ENCODE results near the gene WNT7A.

WNT7A gene

GRCh38 chr3:13829311-13829710 is 50.6 kb downstream of the WNT7A start:
- 76% methylated on average over 9 of the region's 11 CpGs for WGBS
- H4K8ac ChIP-seq (ENCODE audit: low read length): no peak overlapping the region
- no peak for DNase-seq

GRCh38 chr3:13828501-13829265 is 51.2 kb downstream of the WNT7A start:
- no peak overlapping the region for H3K27ac ChIP-seq (ENCODE audit: low read length, poor library complexity, severe bottlenecking)
- H3K14ac ChIP-seq (ENCODE audit: low read length in 2 of 2): no peak overlapping the region
- H4K91ac ChIP-seq (ENCODE audit: low read length): no peak overlapping the region
- DNase-seq: no peak
- no peak overlapping the region for H2BK5ac ChIP-seq (ENCODE audit: low read depth, low read length, poor library complexity, severe bottlenecking)
- no peak overlapping the region for H2AFZ ChIP-seq (ENCODE audit: low read depth, low read length)
- no peaks in the 10 kb centered on the region for H3K9me3 ChIP-seq (ENCODE audit: control insufficient read depth, low read length)
- no peak overlapping the region for H2BK120ac ChIP-seq (ENCODE audit: low read depth, low read length)
- no peak overlapping the region for H3K4ac ChIP-seq (ENCODE audit: low read depth in 1 of 2, low read length in 2 of 2)
- H2AK5ac ChIP-seq (ENCODE audit: low read length, severe bottlenecking): no peak overlapping the region
- no peaks in the 10 kb centered on the region for H3K79me1 ChIP-seq (replicated peaks; ENCODE audit: low read length, poor library complexity, severe bottlenecking)
- H3K4me2 ChIP-seq (ENCODE audit: low read length, poor library complexity, severe bottlenecking): no peak overlapping the region
- H3K36me3 ChIP-seq (ENCODE audit: control insufficient read depth in 1 of 2, insufficient read depth in 2 of 2, low read depth in 1 of 2, low read length in 2 of 2): no peaks in the 10 kb centered on the region
- no peak overlapping the region for H2BK15ac ChIP-seq (ENCODE audit: low read depth, poor library complexity, severe bottlenecking)
- no peak overlapping the region for H3K23ac ChIP-seq (ENCODE audit: low read length in 2 of 2)
- H4K8ac ChIP-seq (ENCODE audit: low read length): no peak overlapping the region
- H3K9ac ChIP-seq (ENCODE audit: low read length): no peak overlapping the region
- no peak overlapping the region for H2BK12ac ChIP-seq (ENCODE audit: low read length in 2 of 2)
- H3K4me3 ChIP-seq (ENCODE audit: insufficient read depth in 1 of 2, low read depth in 1 of 2, low read length in 2 of 2): no peak overlapping the region
- H3K18ac ChIP-seq (ENCODE audit: low read depth in 1 of 2, low read length in 2 of 2): no peak overlapping the region
- H3K27me3 ChIP-seq (ENCODE audit: control insufficient read depth in 1 of 2, insufficient read depth in 1 of 2, low read length in 2 of 2): peaks cover 0 to 20% of the 10 kb centered on the region in 2 experiments
- no peaks in the 10 kb centered on the region for H3K4me1 ChIP-seq (ENCODE audit: control insufficient read depth, insufficient read depth, low read depth, low read length)
- WGBS: 69% methylated on average over 9 of the region's 9 CpGs

More at GRCh38 chr3:13829311-13829710, 50.6 kb downstream of the WNT7A start:
- H3K18ac ChIP-seq (ENCODE audit: low read depth in 1 of 2, low read length in 2 of 2): no peak overlapping the region
- no peaks in the 10 kb centered on the region for H3K36me3 ChIP-seq (ENCODE audit: control insufficient read depth in 1 of 2, insufficient read depth in 2 of 2, low read depth in 1 of 2, low read length in 2 of 2)
- no peaks in the 10 kb centered on the region for H3K79me1 ChIP-seq (replicated peaks; ENCODE audit: low read length, poor library complexity, severe bottlenecking)
- no peak overlapping the region for H2AK5ac ChIP-seq (ENCODE audit: low read length, severe bottlenecking)
- H4K91ac ChIP-seq (ENCODE audit: low read length): no peak overlapping the region
- H3K4me3 ChIP-seq (ENCODE audit: insufficient read depth in 1 of 2, low read depth in 1 of 2, low read length in 2 of 2): no peak overlapping the region
- no peak overlapping the region for H3K14ac ChIP-seq (ENCODE audit: low read length in 2 of 2)
- H2BK5ac ChIP-seq (ENCODE audit: low read depth, low read length, poor library complexity, severe bottlenecking): no peak overlapping the region
- H2BK12ac ChIP-seq (ENCODE audit: low read length in 2 of 2): no peak overlapping the region
- no peak overlapping the region for H3K4me2 ChIP-seq (ENCODE audit: low read length, poor library complexity, severe bottlenecking)
- no peaks in the 10 kb centered on the region for H3K9me3 ChIP-seq (ENCODE audit: control insufficient read depth, low read length)
- no peak overlapping the region for H3K4ac ChIP-seq (ENCODE audit: low read depth in 1 of 2, low read length in 2 of 2)
- no peak overlapping the region for H2BK120ac ChIP-seq (ENCODE audit: low read depth, low read length)
- H3K4me1 ChIP-seq (ENCODE audit: control insufficient read depth, insufficient read depth, low read depth, low read length): no peaks in the 10 kb centered on the region
- peaks cover 0 to 25% of the 10 kb centered on the region in 2 experiments for H3K27me3 ChIP-seq (ENCODE audit: control insufficient read depth in 1 of 2, insufficient read depth in 1 of 2, low read length in 2 of 2)
- no peak overlapping the region for H2BK15ac ChIP-seq (ENCODE audit: low read depth, poor library complexity, severe bottlenecking)
- no peak overlapping the region for H3K23ac ChIP-seq (ENCODE audit: low read length in 2 of 2)
- no peak overlapping the region for H3K9ac ChIP-seq (ENCODE audit: low read length)
- no peak overlapping the region for H2AFZ ChIP-seq (ENCODE audit: low read depth, low read length)
- no peak overlapping the region for H3K27ac ChIP-seq (ENCODE audit: low read length, poor library complexity, severe bottlenecking)

GRCh38 chr3:13827699-13828098 is 52.2 kb downstream of the WNT7A start:
- Histone ChIP-seq H3K36me3 (ENCODE audit: control insufficient read depth in 1 of 2, insufficient read depth in 2 of 2, low read depth in 1 of 2, low read length in 2 of 2) (no peaks in the 10 kb centered on the region), H2BK120ac (ENCODE audit: low read depth, low read length) (no peak overlapping the region), H2AFZ (ENCODE audit: low read depth, low read length) (no peak overlapping the region), H2AK5ac (ENCODE audit: low read length, severe bottlenecking) (no peak overlapping the region), H3K18ac (ENCODE audit: low read depth in 1 of 2, low read length in 2 of 2) (no peak overlapping the region), H3K79me1 (replicated peaks; ENCODE audit: low read length, poor library complexity, severe bottlenecking) (no peaks in the 10 kb centered on the region), H2BK12ac (ENCODE audit: low read length in 2 of 2) (no peak overlapping the region), H3K4me2 (ENCODE audit: low read length, poor library complexity, severe bottlenecking) (no peak overlapping the region), H3K23ac (ENCODE audit: low read length in 2 of 2) (no peak overlapping the region), H3K4me1 (ENCODE audit: control insufficient read depth, insufficient read depth, low read depth, low read length) (no peaks in the 10 kb centered on the region), H3K27ac (ENCODE audit: low read length, poor library complexity, severe bottlenecking) (no peak overlapping the region), H2BK15ac (ENCODE audit: low read depth, poor library complexity, severe bottlenecking) (no peak overlapping the region), H3K27me3 (ENCODE audit: control insufficient read depth in 1 of 2, insufficient read depth in 1 of 2, low read length in 2 of 2) (peaks cover 0 to 17% of the 10 kb centered on the region in 2 experiments), H3K9ac (ENCODE audit: low read length) (no peak overlapping the region), H3K9me3 (ENCODE audit: control insufficient read depth, low read length) (peaks cover under 1% of the 10 kb centered on the region), H2BK5ac (ENCODE audit: low read depth, low read length, poor library complexity, severe bottlenecking) (no peak overlapping the region), H4K91ac (ENCODE audit: low read length) (no peak overlapping the region), H3K4ac (ENCODE audit: low read depth in 1 of 2, low read length in 2 of 2) (no peak overlapping the region), H4K8ac (ENCODE audit: low read length) (no peak overlapping the region), H3K14ac (ENCODE audit: low read length in 2 of 2) (no peak overlapping the region), H3K4me3 (ENCODE audit: insufficient read depth in 1 of 2, low read depth in 1 of 2, low read length in 2 of 2) (no peak overlapping the region)
- WGBS: 81% methylated on average over 7 of the region's 7 CpGs
- DNase-seq: no peak

- peaks cover 5% of the 10 kb centered on the region for H3K9me3 ChIP-seq (ENCODE audit: control insufficient read depth, low read length)
- no peak for DNase-seq
- H2AFZ ChIP-seq (ENCODE audit: low read depth, low read length): no peak overlapping the region
- no peak overlapping the region for H3K4ac ChIP-seq (ENCODE audit: low read depth in 1 of 2, low read length in 2 of 2)
- WGBS: 44% methylated on average over 3 of the region's 3 CpGs
- no peak overlapping the region for H4K8ac ChIP-seq (ENCODE audit: low read length)
- no peak overlapping the region for H3K14ac ChIP-seq (ENCODE audit: low read length in 2 of 2)
- no peak overlapping the region for H2AK5ac ChIP-seq (ENCODE audit: low read length, severe bottlenecking)
- H3K23ac ChIP-seq (ENCODE audit: low read length in 2 of 2): no peak overlapping the region
- H3K4me3 ChIP-seq (ENCODE audit: insufficient read depth in 1 of 2, low read depth in 1 of 2, low read length in 2 of 2): no peak overlapping the region
- H3K27ac ChIP-seq (ENCODE audit: low read length, poor library complexity, severe bottlenecking): no peak overlapping the region
- H3K18ac ChIP-seq (ENCODE audit: low read depth in 1 of 2, low read length in 2 of 2): no peak overlapping the region
- H3K4me2 ChIP-seq (ENCODE audit: low read length, poor library complexity, severe bottlenecking): no peak overlapping the region
- H2BK5ac ChIP-seq (ENCODE audit: low read depth, low read length, poor library complexity, severe bottlenecking): no peak overlapping the region
- H3K36me3 ChIP-seq (ENCODE audit: control insufficient read depth in 1 of 2, insufficient read depth in 2 of 2, low read depth in 1 of 2, low read length in 2 of 2): no peaks in the 10 kb centered on the region
- H2BK120ac ChIP-seq (ENCODE audit: low read depth, low read length): no peak overlapping the region
- no peak overlapping the region for H2BK12ac ChIP-seq (ENCODE audit: low read length in 2 of 2)
- peaks cover 0 to 17% of the 10 kb centered on the region in 2 experiments for H3K27me3 ChIP-seq (ENCODE audit: control insufficient read depth in 1 of 2, insufficient read depth in 1 of 2, low read length in 2 of 2)
- no peaks in the 10 kb centered on the region for H3K4me1 ChIP-seq (ENCODE audit: control insufficient read depth, insufficient read depth, low read depth, low read length)
- H3K9ac ChIP-seq (ENCODE audit: low read length): no peak overlapping the region
- no peak overlapping the region for H4K91ac ChIP-seq (ENCODE audit: low read length)
- H3K79me1 ChIP-seq (replicated peaks; ENCODE audit: low read length, poor library complexity, severe bottlenecking): no peaks in the 10 kb centered on the region
- no peak overlapping the region for H2BK15ac ChIP-seq (ENCODE audit: low read depth, poor library complexity, severe bottlenecking)
These were observed 52.6 kb downstream of the WNT7A start for GRCh38 chr3:13827256-13827655.
